ENCODE results near the gene FBLN1. TPM values are rescaled to one million over a fixed set of nuclear protein-coding genes. Genes with fewer than 3 reads are reported as not detected.

The FBLN1 gene
- total RNA-seq, 1 donor from 2014 or later, result 93.3 TPM

DNA sequence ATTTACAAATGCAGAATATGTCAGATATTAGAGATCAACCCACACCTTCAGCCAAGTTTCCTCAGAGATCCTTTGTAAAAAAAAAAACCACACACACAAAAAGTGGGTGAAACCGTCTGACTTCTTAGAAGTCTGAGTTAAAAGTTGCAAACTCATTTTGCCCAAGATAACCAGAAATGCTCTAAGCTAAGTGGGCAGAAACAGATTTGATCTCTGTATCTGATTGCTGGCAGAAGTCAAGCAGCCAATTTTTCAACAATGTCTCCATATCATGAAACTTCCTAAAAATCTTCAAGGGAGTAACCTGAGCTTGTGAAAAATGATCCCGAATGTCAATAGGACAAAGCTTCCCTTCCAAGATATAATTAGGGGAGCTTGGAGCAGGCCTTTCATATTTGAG, 140.3 kb downstream of the FBLN1 start:
- ATAC-seq (no peak), DNase-seq (no peak)
- intact Hi-C loops (cut with micrococcal nuclease), result no loop called here

DNA sequence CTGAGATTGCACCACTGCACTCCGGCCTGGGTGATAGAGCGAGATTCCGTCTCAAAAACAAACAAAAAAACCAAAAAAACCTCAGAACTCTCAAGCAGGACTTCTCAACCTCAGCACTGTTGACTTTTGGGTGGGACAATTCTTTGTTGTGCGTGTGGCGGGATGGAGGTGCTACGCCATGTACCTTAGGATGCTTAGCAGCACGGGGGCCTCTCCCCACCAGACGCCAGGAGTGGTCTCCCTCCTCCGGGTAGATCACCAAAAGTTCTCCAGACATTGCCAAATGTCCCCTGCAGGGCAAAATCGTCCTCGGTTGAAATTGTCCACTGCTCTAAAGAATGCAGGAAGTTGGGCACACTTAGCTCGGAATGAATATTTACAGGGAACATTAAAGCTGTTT, 142.0 kb downstream of the FBLN1 start:
- DNase-seq (no peak), ATAC-seq (no peak)
- intact Hi-C loops (cut with micrococcal nuclease), result no loop called here

DNA sequence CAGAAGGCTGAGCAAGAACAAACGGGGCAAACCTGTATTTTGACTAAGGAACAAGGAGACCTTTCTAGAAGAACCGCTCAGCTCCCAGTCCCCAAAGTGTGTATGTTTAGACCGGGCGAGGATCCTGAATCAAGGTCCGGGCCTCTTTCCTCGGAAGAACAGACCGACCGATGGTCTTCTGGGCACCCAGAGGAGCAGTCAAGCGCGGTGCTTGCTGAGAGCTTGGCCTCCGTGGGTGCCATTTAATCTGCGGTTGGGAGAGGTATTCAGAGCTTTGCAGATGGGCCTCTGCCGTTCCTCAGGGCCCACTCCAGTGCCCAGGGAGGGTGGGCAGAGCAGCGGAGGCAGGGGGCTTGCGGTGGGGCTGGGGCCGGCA, 142.5 kb downstream of the FBLN1 start:
- intact Hi-C loops (cut with micrococcal nuclease), result no loop called here
- DNase-seq (no peak), ATAC-seq (no peak)

DNA sequence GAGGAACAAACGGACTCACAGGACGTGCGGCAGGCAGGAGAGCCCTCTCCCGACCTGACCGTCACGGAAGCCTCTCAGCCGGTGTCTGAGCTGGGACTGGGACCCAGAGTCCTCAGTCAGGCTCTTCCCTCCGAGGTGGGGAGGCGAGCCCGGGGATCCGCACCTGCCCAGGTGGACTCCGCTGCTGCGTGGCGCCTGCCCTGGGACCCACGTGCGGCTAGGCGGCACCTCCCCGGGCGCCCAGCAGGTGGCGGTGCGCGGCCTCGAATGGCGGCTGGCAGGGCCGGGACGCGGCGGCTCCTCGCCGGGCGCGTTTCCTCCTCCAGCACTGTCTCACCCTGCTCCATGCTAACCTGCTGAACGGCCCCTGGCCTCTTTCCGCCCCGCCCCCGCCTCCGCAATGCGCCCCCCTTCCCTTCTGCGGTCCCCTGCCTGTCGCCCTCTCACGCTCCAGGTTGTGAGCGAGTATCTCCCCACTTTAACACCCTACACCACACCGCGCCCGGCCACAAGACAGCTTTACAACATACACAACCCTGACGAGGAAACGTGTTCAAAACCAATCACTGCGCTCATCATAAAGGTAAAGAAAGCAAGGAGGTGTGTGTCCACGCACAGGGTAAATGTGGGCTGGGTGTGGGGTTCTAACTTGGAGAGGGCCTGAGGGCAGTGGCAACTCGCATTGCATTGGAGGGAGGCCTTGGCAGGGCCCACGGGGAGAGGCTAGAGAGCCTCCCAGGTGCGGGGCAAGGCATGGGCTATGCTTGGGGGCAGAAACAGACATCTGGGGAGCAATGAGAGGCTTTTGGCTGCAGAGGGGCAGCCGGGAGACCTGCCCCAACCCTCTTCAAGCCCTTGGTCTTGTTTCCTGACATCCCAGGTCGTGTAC, 143.1 kb downstream of the FBLN1 start:
- intact Hi-C loops (cut with micrococcal nuclease), result no loop called here
- DNase-seq, result peak; percentile 88
- peak; percentile 95 for ATAC-seq

DNA sequence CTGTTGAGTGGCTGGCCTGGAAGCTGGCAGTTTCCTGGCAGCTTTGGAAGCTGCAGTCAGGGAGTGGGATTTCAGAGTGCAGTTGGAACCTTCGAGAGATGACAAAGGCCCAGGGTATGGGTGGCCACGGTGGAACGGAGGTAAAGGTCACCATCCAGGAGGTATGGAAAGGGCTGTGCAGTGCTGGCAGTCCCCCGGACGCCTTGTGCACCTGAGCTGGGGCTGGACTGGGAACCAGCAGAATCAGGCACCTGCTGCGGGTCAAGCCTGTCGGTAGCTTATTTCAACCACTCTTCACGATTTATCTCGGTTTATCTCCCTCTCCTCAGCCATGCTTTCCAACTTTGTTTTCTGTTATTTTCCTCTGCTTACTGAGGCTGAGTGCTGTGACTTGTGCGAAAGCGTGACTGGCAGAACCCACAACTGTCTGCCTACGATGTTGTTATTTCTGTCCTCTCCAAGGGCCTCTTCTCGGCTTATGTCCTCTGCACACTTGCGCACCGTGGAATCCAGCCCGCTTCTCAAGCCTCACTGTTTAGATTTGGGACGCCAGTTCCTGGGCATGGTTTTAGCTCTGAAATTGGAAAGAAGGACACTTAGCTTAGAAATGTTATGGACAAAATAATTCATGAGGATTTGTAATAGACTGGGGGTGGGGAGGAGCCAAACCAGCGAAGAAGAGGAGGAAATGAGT, 145.0 kb downstream of the FBLN1 start:
- ATAC-seq (no peak), DNase-seq (no peak)
- intact Hi-C loops (cut with micrococcal nuclease), result no loop called here

DNA sequence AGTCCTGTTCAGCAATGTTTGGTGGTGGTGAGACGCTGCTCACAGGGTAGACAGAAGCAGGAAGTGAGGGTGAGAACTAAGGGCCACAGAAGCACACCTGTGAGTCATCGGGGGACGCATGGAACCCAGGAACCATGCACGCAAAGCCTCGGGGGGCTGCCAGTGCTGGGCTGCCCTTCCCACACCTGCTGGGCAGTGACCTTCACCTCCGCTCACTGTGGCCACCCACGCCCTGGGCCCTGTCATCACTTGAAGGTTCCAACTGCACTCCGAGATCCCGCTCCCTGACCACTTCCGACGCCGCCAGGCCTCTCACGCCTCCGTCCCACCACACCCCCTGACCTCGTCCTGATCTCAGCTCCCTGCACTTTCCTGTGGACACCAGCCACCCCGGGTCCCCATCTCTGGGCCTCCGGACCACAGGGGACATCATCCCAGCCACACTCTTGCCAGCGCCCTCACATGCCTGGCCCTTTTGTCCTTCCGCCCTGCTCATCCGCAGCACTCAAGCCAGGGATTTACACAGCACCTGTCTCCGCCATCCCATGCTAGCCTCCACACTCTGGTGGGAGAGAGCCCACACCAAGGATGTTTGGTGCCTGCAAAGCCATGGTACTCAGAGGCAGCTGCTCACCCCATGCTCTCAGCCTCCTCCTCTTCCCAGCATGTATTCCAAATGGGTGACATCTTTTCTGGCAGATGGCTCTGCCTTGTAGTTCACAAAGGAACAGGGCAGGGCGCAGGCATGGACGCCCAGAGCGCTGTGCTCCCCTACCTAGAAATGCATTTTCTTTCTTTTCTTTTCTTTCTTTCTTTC, 145.8 kb downstream of the FBLN1 start:
- intact Hi-C loops (cut with micrococcal nuclease), result no loop called here
- DNase-seq, result no peak
- no peak for ATAC-seq

DNA sequence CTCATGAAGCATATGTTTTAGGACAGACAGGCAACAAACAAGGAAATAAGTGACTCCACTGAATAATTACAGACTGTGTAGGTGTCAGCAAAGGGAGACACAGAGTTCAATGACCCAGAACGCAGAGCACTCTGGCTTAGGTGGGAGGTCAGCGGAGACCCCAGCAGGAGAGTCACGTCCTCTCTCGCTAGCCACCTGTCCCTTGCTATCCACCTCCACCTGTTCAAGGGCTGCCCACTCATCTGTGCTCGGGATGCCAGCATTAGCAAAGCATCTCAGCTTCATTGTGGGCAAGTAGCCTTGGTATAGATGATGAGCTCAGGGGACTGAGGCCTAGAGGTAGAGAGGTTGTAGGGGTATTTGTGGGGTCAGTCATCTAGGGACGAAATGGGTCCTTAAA, 147.1 kb downstream of the FBLN1 start:
- intact Hi-C loops (cut with micrococcal nuclease), result no loop called here
- ATAC-seq, result no peak
- DNase-seq, result no peak

DNA sequence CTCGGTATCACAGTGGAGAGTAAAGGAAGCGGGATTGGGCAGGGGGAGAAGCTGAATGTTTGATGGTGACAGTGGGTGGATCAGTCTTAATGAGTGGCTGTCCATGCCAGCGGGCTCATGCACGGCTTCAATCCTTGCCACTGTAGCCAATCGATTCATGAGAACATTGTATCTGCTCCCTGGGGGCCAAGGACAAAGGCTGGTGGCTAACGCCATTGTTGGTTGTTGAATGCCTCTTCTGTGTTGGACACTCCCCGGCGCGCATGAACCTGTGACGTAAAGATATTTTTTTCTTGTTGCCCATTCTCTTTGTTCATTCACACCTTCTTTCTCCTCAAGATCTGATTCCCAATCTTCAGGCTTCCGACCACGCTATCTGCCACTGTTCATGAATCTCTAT, 148.0 kb downstream of the FBLN1 start:
- ATAC-seq, result no peak
- intact Hi-C loops (cut with micrococcal nuclease), result no loop called here
- DNase-seq, result no peak

Other genes with a start within 250 kb of the FBLN1 start
- gene UPK3A, start 217.9 kb upstream of the FBLN1 start, total RNA-seq, result 0.25 TPM
- 20.7 TPM for gene FAM118A, start 192.9 kb upstream of the FBLN1 start, total RNA-seq
- gene SMC1B, start 89.3 kb upstream of the FBLN1 start, total RNA-seq, result not detected
- gene RIBC2, start 89.2 kb upstream of the FBLN1 start, total RNA-seq, result not detected
- gene ATXN10, start 169.0 kb downstream of the FBLN1 start, total RNA-seq, result 142 TPM

Measured in left ventricle myocardium superior (tissue), 1 donor.